DMS79 (cell line): ENCODE results near the gene PTPRF.
"Not testable (repeated sequence)": the region's sequence is repeated elsewhere in the genome, so short reads cannot be mapped to it uniquely, and the experiment has no call there.

ENCODE experiments used
- DNase-seq: peaks from one replicate; lab custom pipeline; 2025; lab: John Stamatoyannopoulos, UW

The PTPRF gene

DNA sequence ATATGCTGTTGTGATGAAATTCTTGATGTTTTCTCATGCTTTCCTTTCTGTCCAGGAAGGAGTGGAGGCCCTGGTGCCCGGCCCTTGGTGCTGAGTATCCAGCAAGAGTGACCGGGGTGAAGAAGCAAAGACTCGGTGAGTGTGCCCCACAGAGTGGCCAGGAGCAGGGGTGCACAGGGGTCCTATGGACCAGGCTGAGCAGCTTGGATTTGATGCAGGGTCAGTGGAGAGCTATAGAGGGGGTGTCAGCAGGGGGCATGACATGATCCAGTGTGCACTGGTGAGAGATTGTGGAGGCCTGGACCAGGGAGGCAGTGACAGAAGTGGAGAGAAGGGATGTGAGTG, 7.4 kb downstream of the PTPRF start:
- no peak for DNase-seq

GRCh38 chr1:43538969-43539368, 8.3 kb downstream of the PTPRF start:
- no peak for DNase-seq

DNA sequence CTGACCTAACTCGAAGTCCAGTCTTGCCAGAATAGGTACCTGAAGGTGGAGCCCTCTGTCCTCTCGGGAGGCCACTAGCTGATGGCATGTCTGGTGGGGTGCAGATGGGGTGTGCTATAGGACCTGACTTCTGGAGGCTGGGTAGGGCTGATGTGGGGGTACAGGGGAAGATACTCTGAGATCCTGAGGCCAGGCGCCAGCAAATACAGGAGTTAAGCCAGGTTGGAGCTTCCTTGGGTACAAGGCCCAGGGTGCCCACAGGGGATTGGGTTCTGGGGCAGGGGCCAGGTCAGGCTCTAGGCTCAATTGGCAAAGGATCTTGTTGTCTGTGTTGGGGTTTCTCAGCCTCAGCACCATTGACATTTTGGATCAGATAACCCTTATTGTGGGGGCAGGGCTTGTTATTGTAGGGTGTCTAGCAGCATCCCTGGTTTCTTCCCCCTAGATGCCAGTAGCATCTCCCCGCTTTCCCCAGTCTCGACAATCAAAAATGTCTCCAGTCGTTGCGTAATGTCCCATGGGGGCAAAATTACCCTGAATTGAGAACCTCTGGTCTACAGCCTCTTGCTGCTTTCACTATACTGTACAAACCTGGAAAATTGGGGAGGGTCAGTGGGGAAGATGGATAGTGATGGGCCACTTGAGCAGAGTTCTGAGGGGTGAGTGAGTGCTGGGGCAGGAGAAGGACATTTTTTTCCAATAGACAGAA, 9.2 kb downstream of the PTPRF start:
- DNase-seq: no peak

GRCh38 chr1:43540653-43541071, 10.0 kb downstream of the PTPRF start:
- no peak for DNase-seq

DNA sequence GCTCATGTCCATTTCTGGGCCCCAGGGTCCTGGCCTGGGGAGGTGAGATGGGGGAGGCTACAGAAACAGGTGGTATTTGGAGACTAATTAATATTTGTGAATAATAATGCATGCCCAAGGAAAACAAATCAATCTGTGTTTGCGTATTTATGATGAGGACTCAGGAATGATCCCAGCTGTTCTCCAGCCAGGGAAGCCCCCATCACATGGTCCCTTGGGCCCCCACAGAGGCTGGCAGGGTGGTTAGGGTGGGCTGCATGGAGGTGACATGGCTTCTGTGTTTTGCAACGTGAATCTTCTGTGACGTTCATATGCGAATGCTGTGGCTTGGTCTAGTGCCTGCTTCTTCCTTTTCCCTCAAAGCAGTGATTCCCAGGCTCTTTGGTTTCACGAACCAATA, 10.5 kb downstream of the PTPRF start:
- no peak for DNase-seq

DNA sequence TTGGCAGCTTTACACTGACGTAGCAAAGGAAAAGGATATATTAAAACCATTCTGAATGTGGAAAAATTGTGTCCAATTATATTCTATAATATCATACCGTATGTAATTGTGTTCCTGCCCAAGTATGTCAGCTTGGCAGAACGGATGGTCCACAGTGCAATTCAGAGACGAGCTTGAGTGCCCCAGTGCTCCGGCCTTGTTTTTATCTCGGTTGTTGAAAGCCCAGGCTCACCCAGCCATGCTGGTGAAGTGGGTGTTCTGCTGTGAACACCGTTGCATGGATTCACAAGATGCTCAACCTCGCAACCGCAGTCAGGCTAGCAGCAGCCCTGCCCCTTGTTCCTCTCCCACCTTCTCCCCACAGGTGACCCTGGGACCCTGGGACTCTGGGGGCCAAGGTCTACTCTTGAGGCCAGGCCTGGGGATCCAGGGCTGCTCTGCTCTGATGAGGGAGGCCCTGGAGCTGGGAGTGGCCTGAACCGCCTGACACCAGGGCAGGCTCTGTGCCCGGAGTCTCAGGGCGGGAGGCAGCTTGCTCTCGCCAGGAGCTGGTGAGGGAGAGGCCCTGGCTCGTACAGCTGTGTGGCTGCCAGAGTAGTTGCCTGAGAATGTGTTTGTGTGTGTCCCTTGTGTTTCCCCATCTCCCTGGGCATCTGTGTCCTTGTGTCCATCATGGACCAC, 11.2 kb downstream of the PTPRF start:
- DNase-seq: peak; percentile 67

DNA sequence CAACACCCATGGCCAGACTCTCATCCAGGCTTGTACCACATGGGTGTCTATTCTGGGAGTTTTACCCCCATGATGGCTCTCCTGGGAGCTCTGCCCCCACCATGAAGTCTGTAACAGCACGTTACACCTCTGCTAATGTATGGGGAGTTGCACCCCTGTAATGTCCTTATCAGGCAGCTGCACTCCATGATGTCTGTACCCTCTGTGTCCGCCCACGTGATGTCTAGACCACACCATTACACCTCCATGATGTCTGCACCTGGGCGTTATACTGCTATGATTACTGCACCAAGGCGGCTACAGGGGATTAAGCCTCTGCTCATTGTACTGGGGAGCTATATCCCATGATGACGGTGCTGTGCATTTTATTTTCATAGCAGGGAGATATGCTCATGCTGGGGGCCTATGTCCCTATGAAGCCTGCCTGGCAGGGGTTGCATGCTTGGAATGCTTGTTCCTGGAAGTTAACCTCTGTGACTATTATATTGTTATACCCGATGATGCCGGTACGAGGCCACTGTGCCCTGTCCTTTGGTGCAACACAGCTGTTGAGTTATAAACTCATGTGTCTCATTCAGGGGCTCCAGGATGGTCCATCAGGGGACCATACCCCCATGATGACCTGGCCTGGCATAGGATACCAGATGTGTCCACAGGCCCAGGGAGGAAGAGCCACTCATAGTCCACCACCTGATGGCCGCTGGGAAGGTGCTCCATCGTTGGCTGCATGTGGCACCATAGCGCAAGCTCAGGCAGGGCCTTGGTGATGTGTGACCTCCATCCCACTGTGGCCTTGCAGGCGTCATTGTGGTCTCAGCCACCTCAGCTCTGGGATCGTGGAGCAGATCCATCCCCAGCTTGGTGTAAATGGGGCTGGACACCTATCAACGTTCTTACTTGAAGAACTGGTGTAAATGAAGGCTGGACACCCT, 12.1 kb downstream of the PTPRF start:
- DNase-seq: no peak

DNA sequence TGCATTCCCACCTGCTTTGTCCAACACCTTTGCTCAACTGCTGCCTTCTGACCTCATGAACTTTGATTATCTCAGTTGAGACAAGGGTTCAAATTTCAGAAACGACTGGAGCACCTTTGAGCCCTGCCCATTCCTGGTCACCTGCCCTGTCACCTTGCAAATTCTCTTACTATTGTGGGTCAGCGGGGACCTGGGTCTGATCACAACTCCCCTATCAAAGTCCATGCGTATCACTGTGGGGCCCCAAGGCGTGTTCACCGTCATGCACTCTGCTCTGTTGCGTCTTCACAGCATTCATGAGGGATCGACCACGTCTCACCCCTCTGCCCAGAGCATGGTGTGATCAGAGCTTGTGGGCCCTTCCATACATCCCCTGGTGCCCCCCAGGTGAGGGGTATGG, 12.9 kb downstream of the PTPRF start:
- no peak for DNase-seq

DNA sequence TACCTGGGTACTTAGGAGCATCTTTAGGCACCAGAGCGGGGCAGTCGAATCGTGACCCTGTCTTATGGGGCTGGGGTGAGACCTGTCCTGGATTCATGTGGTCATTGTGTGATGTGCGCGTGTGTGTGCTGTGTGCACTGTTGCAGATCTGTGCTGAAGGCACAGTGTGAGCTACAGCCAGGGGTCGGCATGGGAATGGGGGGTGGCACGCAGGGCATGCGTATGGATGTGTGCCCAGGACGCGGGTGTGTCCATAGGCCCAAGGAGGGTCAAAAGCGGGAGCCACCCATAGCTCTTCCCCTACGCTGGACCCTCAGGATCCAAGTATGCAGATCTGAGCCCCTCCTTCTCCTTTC, 14.6 kb downstream of the PTPRF start:
- DNase-seq: no peak

- peak; percentile 38 for DNase-seq
Measured at GRCh38 chr1:43545695-43546387, 15.2 kb downstream of the PTPRF start.

DNA sequence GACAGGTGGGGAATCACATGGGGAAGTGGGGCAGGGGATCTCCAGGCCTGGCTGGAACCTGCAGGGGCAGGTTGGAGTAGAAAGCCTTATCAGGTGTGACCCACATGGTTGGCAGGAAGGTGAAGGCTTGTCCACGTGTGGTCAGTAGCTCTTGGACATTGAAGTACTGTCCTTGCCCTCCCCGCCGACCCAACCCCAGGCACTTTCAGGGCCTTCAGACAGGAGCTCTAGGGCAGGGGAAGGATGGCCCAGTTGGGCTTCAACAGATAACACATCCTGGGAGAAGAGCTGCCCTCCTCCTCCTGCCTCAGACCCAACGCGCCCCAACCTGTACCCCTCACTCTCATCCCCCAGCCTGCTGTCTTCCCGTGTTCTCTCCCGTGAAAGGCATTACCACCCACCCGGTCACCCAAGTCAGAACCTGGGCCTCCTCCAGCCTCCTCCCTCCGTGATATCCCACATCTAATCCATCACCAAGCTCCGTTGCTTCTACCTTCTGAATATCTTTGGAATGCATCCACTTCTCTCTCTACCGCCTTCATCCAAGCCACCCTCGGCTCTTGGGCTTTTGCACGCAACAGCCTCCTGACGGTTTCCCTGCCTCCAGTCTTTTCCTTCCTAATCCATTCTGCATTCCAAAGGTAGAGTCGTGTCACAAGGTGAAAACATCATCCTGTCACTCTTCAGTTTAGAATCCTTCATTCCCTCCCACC, 15.9 kb downstream of the PTPRF start:
- DNase-seq: no peak

- no peak for DNase-seq
Measured at GRCh38 chr1:43547538-43548072, 16.9 kb downstream of the PTPRF start.

DNA sequence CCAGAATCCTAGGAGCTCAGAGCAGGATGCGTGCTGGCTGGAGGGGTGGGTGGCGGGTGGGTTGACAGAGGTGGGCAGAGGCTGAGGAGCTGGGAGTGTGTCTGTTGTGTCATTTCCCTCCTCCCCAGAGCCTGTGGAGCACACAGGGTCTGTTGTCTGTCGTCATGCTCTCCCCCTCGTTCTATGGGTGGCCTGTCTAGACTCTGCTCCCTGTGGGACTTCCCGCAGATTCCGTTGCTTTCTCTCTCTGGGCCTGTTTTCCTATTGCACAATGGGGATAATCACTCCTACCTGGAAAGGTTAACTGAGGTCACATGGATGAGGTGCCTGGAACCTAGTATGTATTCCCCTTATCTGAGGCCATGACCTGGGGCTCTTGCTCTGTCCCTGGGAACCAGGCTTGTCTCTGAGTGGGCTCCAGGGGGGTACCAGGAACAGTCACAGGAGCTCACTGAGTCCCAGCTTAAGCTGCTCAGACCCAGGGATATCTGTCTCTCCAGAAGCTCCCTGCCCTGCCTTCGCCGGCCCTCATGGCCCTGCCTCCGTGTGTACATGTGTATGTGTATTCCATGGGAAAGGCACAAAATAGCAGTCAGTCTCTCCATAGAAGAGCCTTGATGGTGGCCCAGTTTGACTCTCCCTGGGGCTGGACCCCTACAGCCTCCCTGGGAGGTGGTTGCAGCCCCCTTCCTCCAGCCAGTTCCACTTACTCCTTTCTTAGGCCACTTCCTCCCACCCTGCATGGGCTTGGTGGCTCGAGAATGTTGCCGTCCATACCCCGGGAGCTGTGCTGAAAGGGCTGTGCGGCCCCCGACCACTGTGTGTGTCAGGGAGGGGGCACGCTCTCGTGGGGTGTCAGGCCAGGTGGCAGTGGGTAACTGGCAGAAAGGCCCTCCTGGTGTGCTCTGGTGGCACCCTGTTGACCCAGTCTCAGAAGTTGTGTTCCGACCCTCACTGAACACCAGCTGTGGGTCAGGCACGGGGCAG, 17.9 kb downstream of the PTPRF start:
- no peak for DNase-seq

DNA sequence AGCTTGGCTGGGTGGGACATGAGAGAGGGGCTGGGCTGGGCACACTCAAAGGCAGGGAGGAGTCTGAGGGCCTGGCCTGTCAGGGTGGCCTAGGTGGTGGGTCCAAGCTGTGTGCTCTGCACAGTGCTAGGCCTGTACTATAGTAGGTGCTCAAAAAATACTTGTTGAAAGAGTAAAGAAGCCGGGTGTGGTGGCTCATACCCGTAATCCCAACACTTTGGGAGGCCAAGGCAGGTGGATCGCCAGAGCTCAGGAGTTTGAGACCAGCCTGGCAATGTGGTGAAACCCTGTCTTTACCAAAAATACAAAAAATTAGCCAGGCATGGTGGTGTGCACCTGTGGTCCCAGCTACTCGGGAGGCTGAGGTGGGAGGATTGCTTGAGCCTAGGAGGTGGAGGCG, 18.7 kb downstream of the PTPRF start:
- DNase-seq: not testable (repeated sequence)

GRCh38 chr1:43549921-43550597, 19.4 kb downstream of the PTPRF start:
- DNase-seq: peak; percentile 97

- DNase-seq: no peak
Measured at GRCh38 chr1:43550598-43551246, 20.0 kb downstream of the PTPRF start.

DNA sequence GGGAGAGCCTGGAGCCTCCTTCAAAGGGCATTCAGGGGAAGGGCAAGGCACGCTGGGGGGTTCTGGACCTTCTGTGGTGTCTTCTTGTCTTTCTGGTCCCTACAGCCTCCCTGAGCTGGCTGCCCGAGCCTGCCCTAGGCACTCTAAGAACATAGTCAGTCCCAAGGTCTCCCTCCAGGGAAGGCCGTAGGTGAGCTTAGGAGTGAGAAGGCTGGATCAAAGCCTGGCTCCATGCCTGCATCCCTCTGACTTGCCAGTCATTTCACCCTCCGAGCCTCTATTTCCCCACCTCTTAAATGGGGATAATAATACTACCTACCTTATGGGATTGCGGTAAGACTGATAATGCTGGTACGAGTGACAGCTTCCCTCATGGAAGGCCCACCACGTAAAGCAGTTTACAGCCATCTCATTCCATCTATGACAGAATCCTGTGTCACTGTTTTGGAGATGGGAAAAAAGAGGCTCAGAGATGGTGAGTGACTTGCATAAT, 20.8 kb downstream of the PTPRF start:
- DNase-seq: no peak

- no peak for DNase-seq
Measured at GRCh38 chr1:43552059-43552742, 21.5 kb downstream of the PTPRF start.
